CD8-positive, alpha-beta memory T cell (primary cell): ENCODE data around the gene TMEM88. TPM values are rescaled to one million over a fixed set of nuclear protein-coding genes. Genes with fewer than 3 reads are reported as not detected.
A peak's percentile ranks its signal among the peaks of the same experiment; 100 is the strongest.

Experiments used
- CTCF ChIA-PET: fragments of 350-600 bp; sonication (Branson Sonifier 250); formaldehyde crosslinking; loops from one replicate; lab custom pipeline; 2021; ENCODE audit warnings: antibody characterized with exemption; lab: Charles Lee
- POLR2A ChIA-PET: fragments of 350-600 bp; sonication (Branson Sonifier 250); formaldehyde crosslinking; loops from one replicate; lab custom pipeline; 2021; ENCODE audit warnings: antibody characterized with exemption; lab: Charles Lee
- DNase-seq, 5 donors: peaks; one replicate each; pipeline versions ENCODE4 v3.0.0 to v3.0.0-alpha.2; 2020 to 2022; ENCODE audit warnings: mixed read lengths in 1 of 5
- H3K27ac ChIP-seq: one replicate; pipeline ENCODE4 v1.7.0; 2013; ENCODE audit warnings: low read depth, mild to moderate bottlenecking, low read length, moderate library complexity
- H3K27me3 ChIP-seq: 2 replicates; pipeline ENCODE4 v1.7.0; 2013; ENCODE audit warnings: low read length, mild to moderate bottlenecking; ENCODE audit not compliant: insufficient read depth, poor library complexity, severe bottlenecking
- H3K36me3 ChIP-seq: 2 replicates; pipeline ENCODE4 v1.7.0; 2013; ENCODE audit warnings: mild to moderate bottlenecking, low read length, moderate library complexity; ENCODE audit not compliant: insufficient read depth
- H3K4me1 ChIP-seq: 2 replicates; pipeline ENCODE4 v1.7.0; 2013; ENCODE audit warnings: mild to moderate bottlenecking, low read length, moderate library complexity; ENCODE audit not compliant: insufficient read depth
- H3K4me3 ChIP-seq: 2 replicates; pipeline ENCODE4 v1.7.0; 2013; ENCODE audit warnings: mild to moderate bottlenecking, low read length
- H3K9me3 ChIP-seq: 2 replicates; pipeline ENCODE4 v1.7.0; 2013; ENCODE audit warnings: mild to moderate bottlenecking, low read length
- H3K27ac Mint-ChIP-seq, 8 donors: one replicate each; pipeline ENCODE4 v1.8.0; 2020 to 2021; ENCODE audit warnings: mixed read lengths in 8 of 8, mild to moderate bottlenecking in 6 of 8, inconsistent platforms in 3 of 8, moderate library complexity in 3 of 8
- H3K27me3 Mint-ChIP-seq, 2 donors: one replicate each; pipeline ENCODE4 v1.8.0; 2020 to 2021; ENCODE audit warnings: mixed read lengths in 2 of 2, mild to moderate bottlenecking in 1 of 2, moderate library complexity in 1 of 2
- H3K36me3 Mint-ChIP-seq, 3 donors: one replicate each; pipeline ENCODE4 v1.8.0; 2020 to 2021; ENCODE audit warnings: mixed read lengths in 3 of 3, inconsistent platforms in 1 of 3, mild to moderate bottlenecking in 1 of 3
- H3K4me1 Mint-ChIP-seq, 3 donors: one replicate each; pipeline ENCODE4 v1.8.0; 2020 to 2021; ENCODE audit warnings: mixed read lengths in 3 of 3, inconsistent platforms in 1 of 3, mild to moderate bottlenecking in 1 of 3
- H3K4me3 Mint-ChIP-seq, 7 donors: one replicate each; pipeline ENCODE4 v1.8.0; 2020 to 2021; ENCODE audit warnings: mixed read lengths in 7 of 7, mild to moderate bottlenecking in 6 of 7, moderate library complexity in 4 of 7, inconsistent platforms in 2 of 7
- H3K9me3 Mint-ChIP-seq, 5 donors: one replicate each; pipeline ENCODE4 v1.8.0; 2020 to 2022; ENCODE audit warnings: mixed read lengths in 5 of 5, mild to moderate bottlenecking in 3 of 5, moderate library complexity in 2 of 5, inconsistent platforms in 1 of 5
- polyA plus RNA-seq: library from polyadenylated mRNA; unstranded; fragments of 300-500 nt; fragmentation: Illumina TruSeq; gene quantifications from one replicate; pipeline ENCODE4 v1.2.3, GENCODE V29; 2021
- total RNA-seq, 2 experiments: library from RNA; stranded (reverse); gene quantifications; one replicate each; pipeline ENCODE4 v1.2.3, GENCODE V29; 2021

The TMEM88 gene
- total and polyA plus RNA-seq, 3 experiments from 2014 or later: 5.3 to 5.5 TPM; not detected in 1

GRCh38 chr17:7845359-7846062 lies 9.4 kb upstream of the TMEM88 start:
- Mint-ChIP-seq H3K36me3 (peaks cover 0 to 77% (median 0%) of the 10 kb centered on the region in 3 donors), H3K4me3 (peak overlapping the region in 6 of 7 donors; percentile 84 to 97 (median 97)), H3K27me3 (peaks cover 0 to 15% of the 10 kb centered on the region in 2 donors), H3K9me3 (peaks cover 0 to 5% (median 0%) of the 10 kb centered on the region in 5 donors), H3K27ac (peak overlapping the region; percentile 97 to 100 (median 100)), H3K4me1 (peaks cover 33 to 49% (median 35%) of the 10 kb centered on the region in 3 donors)
- Histone ChIP-seq H3K27ac (peak overlapping the region; percentile 99), H3K36me3 (no peaks in the 10 kb centered on the region), H3K9me3 (no peaks in the 10 kb centered on the region), H3K27me3 (no peaks in the 10 kb centered on the region), H3K4me1 (peaks cover 25% of the 10 kb centered on the region), H3K4me3 (peak overlapping the region; percentile 86)
- ChIA-PET CTCF (interaction anchor here (0.8 to 3.5 kb wide), 10 partner anchors 11 to 195 kb away, joined by 3 to 28 read pairs (median 3); partner anchors contain the start of genes ATP1B2, KDM6B and NAA38), POLR2A (interaction anchor here (1.2 to 4.8 kb wide), 4 partner anchors 11 to 160 kb away, joined by 3 to 44 read pairs (median 9); partner anchors contain the start of genes CYB5D1, KDM6B, NAA38 and TP53)
- peak in 1 of 5 donors; percentile 46 for DNase-seq

- peaks cover 0 to 14% of the 10 kb centered on the region in 2 donors for H3K27me3 Mint-ChIP-seq
- peak in 1 of 5 donors; percentile 51 for DNase-seq
- Histone ChIP-seq H3K4me1 (peaks cover 25% of the 10 kb centered on the region), H3K27me3 (no peaks in the 10 kb centered on the region), H3K27ac (no peak overlapping the region), H3K9me3 (no peaks in the 10 kb centered on the region), H3K4me3 (no peak overlapping the region), H3K36me3 (peaks cover 3% of the 10 kb centered on the region)
- peak overlapping the region in 4 of 7 donors; percentile 19 to 73 (median 46) for H3K4me3 Mint-ChIP-seq
- POLR2A ChIA-PET: interaction anchor here (4.8 kb wide), 1 partner anchor 11 kb away, joined by 44 read pairs; the partner anchor contains the start of gene KDM6B
- H3K4me1 Mint-ChIP-seq: peaks cover 28 to 49% (median 32%) of the 10 kb centered on the region in 3 donors
- peak overlapping the region in 6 of 8 donors; percentile 84 to 99 (median 90) for H3K27ac Mint-ChIP-seq
- CTCF ChIA-PET: interaction anchor here (1.9 to 3.5 kb wide), 2 partner anchors 11 to 143 kb away, joined by 6 to 28 read pairs; partner anchors contain the start of gene KDM6B
- peaks cover 0 to 5% (median 0%) of the 10 kb centered on the region in 5 donors for H3K9me3 Mint-ChIP-seq
- H3K36me3 Mint-ChIP-seq: peaks cover 0 to 76% (median 0%) of the 10 kb centered on the region in 3 donors
Measured at GRCh38 chr17:7846063-7846735, 8.7 kb upstream of the TMEM88 start.

- ChIA-PET POLR2A (no interaction called here), CTCF (interaction anchor here (3.5 kb wide), 1 partner anchor 12 kb away, joined by 28 read pairs; the partner anchor contains the start of gene KDM6B)
- no peak overlapping the region for H3K27ac ChIP-seq
- H3K4me3 Mint-ChIP-seq: peak overlapping the region in 4 of 7 donors; percentile 8 to 69 (median 36)
- peaks cover 28 to 51% (median 33%) of the 10 kb centered on the region in 3 donors for H3K4me1 Mint-ChIP-seq
- H3K27me3 ChIP-seq: no peaks in the 10 kb centered on the region
- peaks cover 0 to 79% (median 0%) of the 10 kb centered on the region in 3 donors for H3K36me3 Mint-ChIP-seq
- no peak overlapping the region for H3K4me3 ChIP-seq
- H3K27ac Mint-ChIP-seq: peak overlapping the region in 7 of 8 donors; percentile 35 to 99 (median 88)
- no peaks in the 10 kb centered on the region for H3K9me3 ChIP-seq
- peak in 1 of 5 donors; percentile 46 for DNase-seq
- H3K9me3 Mint-ChIP-seq: peaks cover 0 to 3% (median 0%) of the 10 kb centered on the region in 5 donors
- H3K4me1 ChIP-seq: peaks cover 29% of the 10 kb centered on the region
- H3K27me3 Mint-ChIP-seq: peaks cover 0 to 14% of the 10 kb centered on the region in 2 donors
- peaks cover 4% of the 10 kb centered on the region for H3K36me3 ChIP-seq
Measured at GRCh38 chr17:7846765-7847661, 7.9 kb upstream of the TMEM88 start.

- POLR2A ChIA-PET: interaction anchor here (0.6 to 0.9 kb wide), 2 partner anchors 9 to 264 kb away, joined by 4 read pairs; partner anchors contain the start of genes CYB5D1 and NAA38
- H3K27me3 ChIP-seq: no peaks in the 10 kb centered on the region
- Mint-ChIP-seq H3K36me3 (peaks cover 0 to 82% (median 0%) of the 10 kb centered on the region in 3 donors), H3K4me1 (peaks cover 23 to 47% (median 27%) of the 10 kb centered on the region in 3 donors), H3K4me3 (peak overlapping the region in 2 of 7 donors; percentile 37 to 52), H3K27me3 (peaks cover 0 to 7% of the 10 kb centered on the region in 2 donors), H3K9me3 (no peaks in the 10 kb centered on the region), H3K27ac (peak overlapping the region in 3 of 8 donors; percentile 36 to 84 (median 77))
- H3K4me3 ChIP-seq: no peak overlapping the region
- H3K9me3 ChIP-seq: no peaks in the 10 kb centered on the region
- no peak for DNase-seq
- CTCF ChIA-PET: no interaction called here
- H3K4me1 ChIP-seq: peaks cover 32% of the 10 kb centered on the region
- peaks cover 4% of the 10 kb centered on the region for H3K36me3 ChIP-seq
- no peak overlapping the region for H3K27ac ChIP-seq
Measured at GRCh38 chr17:7848131-7848579, 6.7 kb upstream of the TMEM88 start.

GRCh38 chr17:7848739-7849129 lies 6.1 kb upstream of the TMEM88 start:
- no peaks in the 10 kb centered on the region for H3K27me3 ChIP-seq
- no peak overlapping the region for H3K27ac Mint-ChIP-seq
- peaks cover 4% of the 10 kb centered on the region for H3K36me3 ChIP-seq
- H3K4me3 Mint-ChIP-seq: no peak overlapping the region
- peaks cover 32% of the 10 kb centered on the region for H3K4me1 ChIP-seq
- peaks cover 0 to 77% (median 0%) of the 10 kb centered on the region in 3 donors for H3K36me3 Mint-ChIP-seq
- H3K4me3 ChIP-seq: no peak overlapping the region
- no peak for DNase-seq
- CTCF ChIA-PET: interaction anchor here (3.5 kb wide), 1 partner anchor 14 kb away, joined by 69 read pairs; the partner anchor contains the start of gene KDM6B
- H3K27ac ChIP-seq: no peak overlapping the region
- peaks cover 21 to 47% (median 24%) of the 10 kb centered on the region in 3 donors for H3K4me1 Mint-ChIP-seq
- H3K27me3 Mint-ChIP-seq: peaks cover 0 to 4% of the 10 kb centered on the region in 2 donors
- no peaks in the 10 kb centered on the region for H3K9me3 ChIP-seq
- POLR2A ChIA-PET: no interaction called here
- H3K9me3 Mint-ChIP-seq: no peaks in the 10 kb centered on the region

GRCh38 chr17:7849130-7849750 lies 5.6 kb upstream of the TMEM88 start:
- Mint-ChIP-seq H3K27me3 (peaks cover 0 to 2% of the 10 kb centered on the region in 2 donors), H3K9me3 (no peaks in the 10 kb centered on the region), H3K4me1 (peaks cover 18 to 43% (median 21%) of the 10 kb centered on the region in 3 donors), H3K27ac (peak overlapping the region in 2 of 8 donors; percentile 63 to 91), H3K36me3 (peaks cover 0 to 77% (median 2%) of the 10 kb centered on the region in 3 donors), H3K4me3 (peak overlapping the region in 3 of 7 donors; percentile 24 to 73 (median 48))
- peaks cover 30% of the 10 kb centered on the region for H3K4me1 ChIP-seq
- no peaks in the 10 kb centered on the region for H3K27me3 ChIP-seq
- H3K27ac ChIP-seq: no peak overlapping the region
- no peaks in the 10 kb centered on the region for H3K9me3 ChIP-seq
- DNase-seq: peak in 1 of 5 donors; percentile 49
- no peak overlapping the region for H3K4me3 ChIP-seq
- peaks cover 4% of the 10 kb centered on the region for H3K36me3 ChIP-seq
- POLR2A ChIA-PET: no interaction called here
- CTCF ChIA-PET: interaction anchor here (3.5 kb wide), 1 partner anchor 14 kb away, joined by 69 read pairs; the partner anchor contains the start of gene KDM6B
